HG02884 (cell line): Measurements from ENCODE around the gene BCL11B.

Source experiments
- ATAC-seq: cut with Tn5 transposase; IDR thresholded peaks from one replicate; pipeline ENCODE4 v1.9.1; 2021; ENCODE audit warnings: mild to moderate bottlenecking, moderate library complexity; ENCODE audit not compliant: unreplicated experiment

The BCL11B gene

GRCh38 chr14:99203080-99203479, 68.9 kb downstream of the BCL11B start:
- no peak for ATAC-seq

GRCh38 chr14:99202516-99202915, 69.5 kb downstream of the BCL11B start:
- ATAC-seq: no peak

- no peak for ATAC-seq
These were observed 70.5 kb downstream of the BCL11B start for GRCh38 chr14:99201351-99202073.

- ATAC-seq: no peak
These were observed 71.4 kb downstream of the BCL11B start for GRCh38 chr14:99200654-99201005.

- no peak for ATAC-seq
These were observed 71.9 kb downstream of the BCL11B start for GRCh38 chr14:99199846-99200653.

GRCh38 chr14:99198746-99199502, 73.1 kb downstream of the BCL11B start:
- no peak for ATAC-seq

- no peak for ATAC-seq
These were observed 75.7 kb downstream of the BCL11B start for GRCh38 chr14:99196310-99196650.

- no peak for ATAC-seq
These were observed 76.2 kb downstream of the BCL11B start for GRCh38 chr14:99195602-99196309.

- no peak for ATAC-seq
These were observed 77.3 kb downstream of the BCL11B start for GRCh38 chr14:99194736-99195135.

- no peak for ATAC-seq
These were observed 77.9 kb downstream of the BCL11B start for GRCh38 chr14:99194136-99194535.

- ATAC-seq: no peak
These were observed 79.2 kb downstream of the BCL11B start for GRCh38 chr14:99192830-99193229.

- ATAC-seq: no peak
These were observed 79.9 kb downstream of the BCL11B start for GRCh38 chr14:99192028-99192621.

GRCh38 chr14:99191395-99192027, 80.5 kb downstream of the BCL11B start:
- no peak for ATAC-seq

- no peak for ATAC-seq
These were observed 81.2 kb downstream of the BCL11B start for GRCh38 chr14:99190696-99191394.

GRCh38 chr14:99189201-99189801, 82.7 kb downstream of the BCL11B start:
- ATAC-seq: no peak

GRCh38 chr14:99188731-99189191, 83.2 kb downstream of the BCL11B start:
- no peak for ATAC-seq

- ATAC-seq: no peak
These were observed 84.1 kb downstream of the BCL11B start for GRCh38 chr14:99187858-99188257.

GRCh38 chr14:99186956-99187690, 84.9 kb downstream of the BCL11B start:
- no peak for ATAC-seq
